A673 (cell line): ENCODE measurements around the gene SHROOM3. TPM values are rescaled to one million over a fixed set of nuclear protein-coding genes. Genes with fewer than 3 reads are reported as not detected.

Experiments
- BruUV-seq: library from RNA; stranded (reverse); fragments of 400-500 nt; replicated peaks from 2 replicates; lab custom pipeline; 2021; lab: Mats Ljungman, UMichigan
- CTCF ChIA-PET: fragments of 300-600 bp; sonication (Branson Sonifier 250); formaldehyde crosslinking; loops from one replicate; lab custom pipeline; 2022; ENCODE audit warnings: antibody characterized with exemption; lab: Charles Lee
- POLR2A ChIA-PET: fragments of 300-600 bp; sonication (Branson Sonifier 250); formaldehyde crosslinking; loops from one replicate; lab custom pipeline; 2022; ENCODE audit warnings: antibody characterized with exemption; ENCODE audit not compliant: low non-redundant PET; lab: Charles Lee
- DNase-seq: peaks from one replicate; pipeline ENCODE4 v3.0.0-alpha.2; 2015; ENCODE audit warnings: low spot score
- H3K27ac ChIP-seq: fragments of 200-600 bp; sonication (generic); 2 replicates; pipeline ENCODE4 v1.5.1; 2016; ENCODE audit warnings: mixed run types, low read depth, mild to moderate bottlenecking, mixed read lengths, antibody characterized with exemption, low read length; ENCODE audit not compliant: poor library complexity, severe bottlenecking
- H3K27me3 ChIP-seq: fragments of 200-600 bp; sonication (generic); replicated peaks from 2 replicates; pipeline ENCODE4 v1.6.1; 2017; ENCODE audit warnings: mixed run types, low read depth, mild to moderate bottlenecking, mixed read lengths, antibody characterized with exemption, low read length; ENCODE audit not compliant: insufficient read depth, poor library complexity
- H3K36me3 ChIP-seq: fragments of 200-600 bp; sonication (generic); 2 replicates; pipeline ENCODE4 v1.6.1; 2016; ENCODE audit warnings: mixed run types, mild to moderate bottlenecking, mixed read lengths, antibody characterized with exemption, low read length; ENCODE audit not compliant: insufficient read depth, poor library complexity, severe bottlenecking
- H3K4me1 ChIP-seq: fragments of 200-600 bp; sonication (generic); 2 replicates; pipeline ENCODE4 v1.6.1; 2017; ENCODE audit warnings: mixed run types, mild to moderate bottlenecking, mixed read lengths, antibody characterized with exemption, low read length; ENCODE audit not compliant: insufficient read depth, poor library complexity, severe bottlenecking
- H3K4me3 ChIP-seq: fragments of 200-600 bp; sonication (generic); 2 replicates; pipeline ENCODE4 v1.5.1; 2016; ENCODE audit warnings: low read depth, mixed run types, mild to moderate bottlenecking, mixed read lengths, low read length; ENCODE audit not compliant: poor library complexity, severe bottlenecking
- H3K9me3 ChIP-seq: fragments of 200-600 bp; sonication (generic); 2 replicates; pipeline ENCODE4 v1.6.1; 2016; ENCODE audit warnings: mixed run types, low read depth, mild to moderate bottlenecking, mixed read lengths, antibody characterized with exemption, low read length; ENCODE audit not compliant: poor library complexity, severe bottlenecking
- CTCF ChIP-seq: fragments of 300-800, 200-600 bp; sonication (generic); conservative IDR thresholded peaks from 2 replicates; pipeline ENCODE4 v1.5.1; 2017; ENCODE audit warnings: low read depth, mild to moderate bottlenecking, antibody characterized with exemption, low read length, moderate library complexity, mixed read lengths
- EZH2 ChIP-seq: fragments of 200-600 bp; sonication (generic); IDR thresholded peaks from 2 replicates; pipeline ENCODE4 v1.6.1; 2017; ENCODE audit warnings: borderline replicate concordance, low read depth, mild to moderate bottlenecking, mixed read lengths, antibody characterized with exemption, low read length; ENCODE audit not compliant: poor library complexity, severe bottlenecking
- intact Hi-C: fragments of 100-400 bp; cut with micrococcal nuclease; formaldehyde crosslinking; loops from one replicate; pipeline ENCODE4 v1.10.0; 2022; ENCODE audit not compliant: unreplicated experiment
- total RNA-seq: library from RNA; stranded (reverse); gene quantifications from 2 replicates; pipeline ENCODE4 v1.2.3, GENCODE V29; 2021

SHROOM3 gene
- total RNA-seq, 1 experiment from 2014 or later: 9.3 TPM

- intact Hi-C loops: no loop called here
Measured at GRCh38 chr4:76630741-76631140, 195.7 kb downstream of the SHROOM3 start.

GRCh38 chr4:76634220-76634619 lies 199.2 kb downstream of the SHROOM3 start:
- TF ChIP-seq CTCF: no peak
- no peak for TF ChIP-seq EZH2
- no TSS peak for BruUV-seq
- H3K4me1 ChIP-seq: peaks cover 15% of the 10 kb centered on the region
- ChIA-PET POLR2A (no interaction called here), CTCF (interaction anchor here (0.5 kb wide), 1 partner anchor 361 kb away, joined by 12 read pairs; no protein-coding TSS in a partner anchor)
- H3K27me3 ChIP-seq: no peaks in the 10 kb centered on the region
- peak; percentile 37 for DNase-seq
- no peaks in the 10 kb centered on the region for H3K36me3 ChIP-seq
- intact Hi-C loops: no loop called here
- no peak overlapping the region for H3K27ac ChIP-seq
- H3K9me3 ChIP-seq: no peaks in the 10 kb centered on the region
- H3K4me3 ChIP-seq: no peak overlapping the region

More at GRCh38 chr4:76630741-76631140, 195.7 kb downstream of the SHROOM3 start:
- H3K4me1 ChIP-seq: peaks cover 8% of the 10 kb centered on the region
- no TSS peak for BruUV-seq
- H3K27ac ChIP-seq: no peak overlapping the region
- no peaks in the 10 kb centered on the region for H3K9me3 ChIP-seq
- ChIA-PET POLR2A (interaction anchor here (0.6 kb wide), 1 partner anchor 92 kb away, joined by 6 read pairs; no protein-coding TSS in a partner anchor), CTCF (no interaction called here)
- TF ChIP-seq CTCF: no peak
- no peak for TF ChIP-seq EZH2
- DNase-seq: no peak
- H3K27me3 ChIP-seq: no peaks in the 10 kb centered on the region
- no peak overlapping the region for H3K4me3 ChIP-seq
- H3K36me3 ChIP-seq: no peaks in the 10 kb centered on the region

GRCh38 chr4:76637712-76638361 lies 202.8 kb downstream of the SHROOM3 start:
- Histone ChIP-seq H3K27me3 (no peaks in the 10 kb centered on the region), H3K4me1 (peaks cover 15% of the 10 kb centered on the region), H3K36me3 (no peaks in the 10 kb centered on the region), H3K4me3 (no peak overlapping the region), H3K27ac (peak overlapping the region; percentile 30), H3K9me3 (no peaks in the 10 kb centered on the region)
- CTCF ChIA-PET: no interaction called here
- TF ChIP-seq CTCF (no peak), EZH2 (no peak)
- no TSS peak for BruUV-seq
- POLR2A ChIA-PET: no interaction called here
- intact Hi-C loops: no loop called here
- peak; percentile 7 for DNase-seq
